Esophagus muscularis mucosa (tissue), 3 donors: ENCODE data around the gene TRAK2.

Source experiments
- POLR2A ChIP-seq: fragments of 450-650 bp; IDR thresholded peaks from one replicate; pipeline ENCODE4 v1.6.1; 2017; ENCODE audit warnings: antibody characterized with exemption, moderate library complexity, mild to moderate bottlenecking, low read depth
- POLR2AphosphoS5 ChIP-seq, 2 donors: sonication (generic); formaldehyde crosslinking; IDR thresholded peaks; one replicate each; pipeline ENCODE4 v1.6.1; 2017; ENCODE audit warnings: antibody characterized with exemption in 2 of 2
- TF ChIP-seq, protein P1 (sequence below), 3 experiments: fragments of 200-600 bp in 2 of 3; fragments of 450-650 bp in 1 of 3; sonication (generic) in 2 of 3; IDR thresholded peaks; one replicate each; pipeline ENCODE4 v1.5.1; 2017 to 2019; ENCODE audit warnings: antibody characterized with exemption in 3 of 3, mild to moderate bottlenecking in 2 of 3, moderate library complexity in 1 of 3

DNA sequence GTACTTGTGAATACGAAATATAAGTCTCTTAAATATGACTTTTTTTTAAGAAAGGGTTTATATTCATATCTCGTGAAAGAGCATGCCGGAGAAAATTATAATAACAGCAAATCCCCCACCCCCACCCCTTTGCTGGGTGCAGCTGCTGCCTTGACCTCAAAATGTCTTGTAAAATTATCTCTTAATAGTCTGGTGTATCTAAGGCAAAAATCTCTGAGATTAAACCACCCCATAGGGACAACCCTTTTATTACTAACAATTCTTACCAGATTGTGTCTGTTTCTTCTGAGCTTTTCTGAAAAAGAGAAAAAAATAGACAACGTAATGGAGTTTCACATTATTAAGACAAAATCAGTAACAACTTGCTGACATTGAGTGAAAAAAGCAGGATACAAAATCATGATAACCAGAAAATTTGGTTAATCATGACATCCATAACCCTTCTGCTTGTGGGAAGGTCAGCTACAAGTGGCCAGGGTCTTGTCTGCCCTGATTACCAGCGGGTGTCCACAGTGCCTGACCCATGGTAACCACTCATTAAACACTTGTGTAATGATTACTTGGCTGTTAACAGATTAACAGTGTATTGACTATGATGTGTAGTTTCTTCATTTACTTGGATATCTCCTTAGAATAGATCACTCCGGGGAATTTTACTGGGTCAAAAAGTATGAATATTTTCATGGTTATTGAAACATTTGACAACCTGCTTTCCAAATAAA, 1.8 kb upstream of the TRAK2 start:
- TF ChIP-seq, protein P1, sequence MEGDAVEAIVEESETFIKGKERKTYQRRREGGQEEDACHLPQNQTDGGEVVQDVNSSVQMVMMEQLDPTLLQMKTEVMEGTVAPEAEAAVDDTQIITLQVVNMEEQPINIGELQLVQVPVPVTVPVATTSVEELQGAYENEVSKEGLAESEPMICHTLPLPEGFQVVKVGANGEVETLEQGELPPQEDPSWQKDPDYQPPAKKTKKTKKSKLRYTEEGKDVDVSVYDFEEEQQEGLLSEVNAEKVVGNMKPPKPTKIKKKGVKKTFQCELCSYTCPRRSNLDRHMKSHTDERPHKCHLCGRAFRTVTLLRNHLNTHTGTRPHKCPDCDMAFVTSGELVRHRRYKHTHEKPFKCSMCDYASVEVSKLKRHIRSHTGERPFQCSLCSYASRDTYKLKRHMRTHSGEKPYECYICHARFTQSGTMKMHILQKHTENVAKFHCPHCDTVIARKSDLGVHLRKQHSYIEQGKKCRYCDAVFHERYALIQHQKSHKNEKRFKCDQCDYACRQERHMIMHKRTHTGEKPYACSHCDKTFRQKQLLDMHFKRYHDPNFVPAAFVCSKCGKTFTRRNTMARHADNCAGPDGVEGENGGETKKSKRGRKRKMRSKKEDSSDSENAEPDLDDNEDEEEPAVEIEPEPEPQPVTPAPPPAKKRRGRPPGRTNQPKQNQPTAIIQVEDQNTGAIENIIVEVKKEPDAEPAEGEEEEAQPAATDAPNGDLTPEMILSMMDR (IDR thresholded peaks at IDR 0.05) = no peak
- TF ChIP-seq POLR2A = no peak
- TF ChIP-seq POLR2AphosphoS5 (IDR thresholded peaks at IDR 0.05) = no peak
